CMK (cell line): ENCODE data around the gene HNRNPLL.

Experiments
- DNase-seq: peaks from one replicate; pipeline ENCODE4 v3.0.0-alpha.2; 2010; ENCODE audit warnings: low read depth

HNRNPLL gene

GRCh38 chr2:38528008-38528442 lies 74.7 kb downstream of the HNRNPLL start:
- DNase-seq = no peak

GRCh38 chr2:38527338-38528007 lies 75.3 kb downstream of the HNRNPLL start:
- no peak for DNase-seq

GRCh38 chr2:38526195-38526594 lies 76.5 kb downstream of the HNRNPLL start:
- no peak for DNase-seq

- no peak for DNase-seq
Measured at GRCh38 chr2:38524580-38524979, 78.1 kb downstream of the HNRNPLL start.

GRCh38 chr2:38523728-38524437 lies 78.8 kb downstream of the HNRNPLL start:
- DNase-seq = no peak

GRCh38 chr2:38522754-38523349 lies 79.9 kb downstream of the HNRNPLL start:
- no peak for DNase-seq

GRCh38 chr2:38521835-38522234 lies 80.9 kb downstream of the HNRNPLL start:
- DNase-seq = no peak

- no peak for DNase-seq
Measured at GRCh38 chr2:38517284-38517683, 85.4 kb downstream of the HNRNPLL start.

- no peak for DNase-seq
Measured at GRCh38 chr2:38516526-38516925, 86.2 kb downstream of the HNRNPLL start.

- DNase-seq = no peak
Measured at GRCh38 chr2:38516122-38516521, 86.6 kb downstream of the HNRNPLL start.

- no peak for DNase-seq
Measured at GRCh38 chr2:38515155-38516074, 87.3 kb downstream of the HNRNPLL start.

- no peak for DNase-seq
Measured at GRCh38 chr2:38514603-38515154, 88.0 kb downstream of the HNRNPLL start.

GRCh38 chr2:38512211-38512610 lies 90.5 kb downstream of the HNRNPLL start:
- DNase-seq = no peak
